NCI-H2196 (cell line): ENCODE results near the gene CC2D2B.
"Not testable (repeated sequence)": the region's sequence is repeated elsewhere in the genome, so short reads cannot be mapped to it uniquely, and the experiment has no call there.

Experiments
- DNase-seq: peaks from one replicate; lab custom pipeline; 2025; ENCODE audit not compliant: unreplicated experiment; lab: John Stamatoyannopoulos, UW

The CC2D2B gene

DNA sequence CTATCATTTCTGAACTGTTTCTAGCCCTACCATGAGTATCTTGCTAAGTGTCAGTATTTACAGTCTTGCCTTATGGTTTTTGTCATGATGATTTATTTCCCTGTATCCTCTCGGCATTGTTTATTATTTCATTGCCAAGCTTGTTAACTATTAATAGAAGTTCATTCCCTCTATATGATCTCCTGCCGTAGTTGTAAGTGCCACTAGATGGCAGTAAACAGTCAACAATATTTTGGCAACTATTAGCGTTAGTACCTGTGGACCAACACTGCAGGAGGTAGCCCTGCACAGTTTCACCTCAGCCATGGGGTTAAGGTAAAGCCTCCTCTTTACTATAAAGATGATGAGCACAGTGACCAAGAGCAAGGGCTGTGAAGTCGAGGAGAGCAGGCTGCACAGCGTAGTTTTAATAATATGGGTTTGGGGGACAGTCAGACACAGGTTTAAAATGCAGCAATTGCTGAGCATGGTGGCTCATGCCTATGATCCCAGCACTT lies 109.5 kb downstream of the CC2D2B start:
- DNase-seq, result peak; percentile 51

DNA sequence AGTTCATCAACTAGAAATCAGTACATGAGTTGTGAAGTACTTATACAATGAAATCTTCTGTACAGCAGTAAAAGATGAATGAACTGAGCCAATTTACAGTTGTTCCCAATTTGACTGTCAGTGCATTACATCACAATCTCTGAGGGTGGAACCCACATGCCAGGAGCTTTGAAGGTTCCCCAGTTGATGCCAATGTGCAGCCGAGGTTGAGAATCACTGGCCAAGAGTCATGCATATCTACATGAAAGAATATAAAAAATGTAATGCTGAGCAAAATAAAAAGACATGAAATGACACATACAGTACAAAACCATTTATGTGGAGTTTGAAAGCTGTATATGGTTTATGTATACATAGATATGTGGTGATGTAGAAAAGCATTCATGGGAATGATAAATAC lies 113.6 kb downstream of the CC2D2B start:
- DNase-seq, result no peak

DNA sequence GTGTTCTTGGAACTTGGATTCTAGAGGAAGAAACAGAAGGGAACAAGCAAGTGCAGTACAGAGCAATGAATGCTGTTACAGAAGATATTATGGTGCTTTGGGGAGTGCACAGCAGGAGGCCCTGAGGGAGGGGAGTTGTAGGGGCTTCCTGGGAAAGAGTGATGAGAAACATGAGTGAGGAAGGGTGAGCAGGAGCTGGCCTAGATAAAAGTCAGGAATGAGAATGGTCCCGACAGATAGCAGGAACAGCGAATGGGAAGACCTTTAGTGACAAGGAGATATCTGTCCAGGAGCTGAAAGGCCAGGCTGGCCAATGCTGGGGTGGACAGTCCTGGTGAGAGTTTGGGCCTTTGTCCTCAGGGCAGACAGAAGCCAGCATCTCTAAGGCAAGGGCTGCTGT lies 115.0 kb downstream of the CC2D2B start:
- DNase-seq, result no peak

DNA sequence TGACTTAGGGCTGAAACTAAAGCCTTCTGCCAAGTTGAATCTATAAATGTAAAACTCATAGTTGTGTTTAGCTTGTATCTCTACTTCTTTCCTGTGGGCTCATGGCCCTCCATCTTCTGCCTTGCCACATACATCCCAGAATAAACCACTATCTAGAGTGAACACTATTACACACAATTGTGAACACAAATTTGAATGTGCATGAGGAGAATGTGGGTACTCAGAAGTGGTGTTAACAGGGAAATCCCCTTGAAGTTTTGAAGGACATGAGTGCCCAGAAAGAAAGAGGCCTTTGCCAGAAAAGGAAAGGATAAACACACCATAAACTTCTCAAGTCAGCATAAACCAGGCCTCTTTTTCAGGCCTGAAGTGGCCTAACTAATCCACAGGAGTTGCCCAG lies 115.4 kb downstream of the CC2D2B start:
- no peak for DNase-seq

DNA sequence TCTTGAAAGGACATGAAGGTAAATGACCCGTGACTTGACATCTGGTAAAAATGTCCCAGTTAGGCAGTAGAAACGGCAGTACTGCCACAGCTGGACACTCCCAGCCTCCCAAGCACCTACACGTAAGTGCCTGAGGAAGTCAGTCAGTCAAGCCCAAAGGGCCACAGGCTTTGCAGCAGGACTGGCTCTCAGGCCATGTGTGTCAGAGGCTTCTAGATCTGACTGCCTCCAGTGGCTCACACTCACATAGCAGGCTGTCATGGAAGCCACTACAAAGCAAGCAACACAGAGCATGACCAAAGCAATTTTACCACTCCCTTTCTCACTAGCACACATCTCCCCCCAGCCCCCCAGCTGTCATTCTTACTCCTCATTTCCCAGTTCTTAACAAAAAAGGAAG lies 117.8 kb downstream of the CC2D2B start:
- no peak for DNase-seq

DNA sequence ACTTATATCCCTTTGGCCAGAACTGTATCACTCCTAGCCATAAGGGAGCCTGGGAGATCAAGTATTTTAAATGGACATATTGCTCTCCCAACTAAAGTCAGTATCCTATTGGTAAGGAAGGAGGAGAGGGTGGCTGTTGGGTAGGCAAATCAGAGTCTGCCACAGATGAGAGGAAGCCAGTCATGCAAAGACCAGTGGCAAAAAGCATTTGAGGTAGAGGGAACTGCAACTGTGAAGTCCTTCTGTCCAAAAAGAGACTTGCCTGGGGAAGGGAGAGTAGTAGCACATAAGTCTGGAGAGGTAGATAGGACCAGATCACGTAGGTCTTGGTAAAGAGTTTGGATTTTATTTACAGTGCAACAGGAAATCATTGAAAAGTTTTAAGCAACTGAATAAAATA lies 126.8 kb downstream of the CC2D2B start:
- no peak for DNase-seq

DNA sequence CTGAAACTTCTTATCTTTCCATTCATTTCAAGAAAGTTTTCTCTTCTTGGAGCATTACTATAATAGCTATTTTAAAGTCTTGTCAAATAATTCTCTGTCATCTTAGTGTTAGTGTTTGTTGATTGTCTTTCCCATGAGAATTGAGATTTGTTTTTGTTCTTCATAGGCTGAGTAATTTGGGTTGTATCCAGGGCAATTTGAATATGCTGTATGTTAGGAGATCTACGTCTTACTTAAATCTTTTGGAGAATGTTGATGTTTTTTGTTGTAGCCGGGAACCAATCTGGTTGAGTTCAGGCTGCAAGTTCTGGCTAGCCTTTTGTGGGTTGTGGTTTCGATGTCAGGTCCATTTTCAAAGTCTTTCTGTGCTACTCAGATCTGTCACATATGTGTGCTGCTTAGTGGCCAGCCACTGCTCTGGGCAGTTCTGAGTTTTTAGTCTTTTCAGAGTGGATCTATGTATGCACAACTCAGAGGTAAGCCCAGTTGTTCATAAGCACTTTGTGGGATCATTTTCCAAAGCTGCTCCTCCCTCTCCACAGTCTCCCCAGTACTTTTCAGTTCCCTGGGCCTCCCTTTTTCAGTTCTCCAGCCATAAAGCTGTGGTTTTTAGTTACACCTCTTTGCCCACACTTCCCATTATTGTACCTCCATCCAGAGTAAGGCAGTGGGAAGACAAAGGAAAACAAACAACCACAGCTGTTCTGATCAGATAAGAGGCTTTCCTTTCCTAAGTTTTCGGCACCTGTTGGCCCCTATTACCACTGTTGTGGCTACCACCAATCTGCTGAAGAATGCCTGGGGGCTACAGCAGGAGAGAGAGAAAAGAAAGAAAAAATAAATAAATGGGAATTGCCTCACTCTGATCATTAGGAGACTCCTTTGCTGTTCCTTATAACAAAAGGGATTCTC lies 131.0 kb downstream of the CC2D2B start:
- no peak for DNase-seq

DNA sequence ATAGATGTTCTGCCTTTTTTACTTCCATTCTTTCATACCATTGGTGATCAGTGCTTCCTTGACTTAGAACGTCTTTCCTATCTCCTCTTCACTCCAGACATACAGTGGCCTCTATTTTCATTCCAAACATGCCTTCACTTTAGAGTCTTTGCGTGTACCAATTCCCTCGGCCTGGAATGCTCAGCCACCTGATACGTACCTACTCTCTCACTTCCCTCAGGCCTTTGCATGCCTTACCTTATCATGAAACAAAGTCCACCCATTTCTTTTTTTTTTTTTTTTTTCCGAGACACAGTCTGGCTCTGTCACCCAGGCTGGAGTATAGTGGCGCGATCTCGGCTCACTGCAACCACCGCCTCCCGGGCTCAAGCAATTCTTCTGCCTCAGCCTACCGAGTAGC lies 133.4 kb downstream of the CC2D2B start:
- DNase-seq, result no peak

DNA sequence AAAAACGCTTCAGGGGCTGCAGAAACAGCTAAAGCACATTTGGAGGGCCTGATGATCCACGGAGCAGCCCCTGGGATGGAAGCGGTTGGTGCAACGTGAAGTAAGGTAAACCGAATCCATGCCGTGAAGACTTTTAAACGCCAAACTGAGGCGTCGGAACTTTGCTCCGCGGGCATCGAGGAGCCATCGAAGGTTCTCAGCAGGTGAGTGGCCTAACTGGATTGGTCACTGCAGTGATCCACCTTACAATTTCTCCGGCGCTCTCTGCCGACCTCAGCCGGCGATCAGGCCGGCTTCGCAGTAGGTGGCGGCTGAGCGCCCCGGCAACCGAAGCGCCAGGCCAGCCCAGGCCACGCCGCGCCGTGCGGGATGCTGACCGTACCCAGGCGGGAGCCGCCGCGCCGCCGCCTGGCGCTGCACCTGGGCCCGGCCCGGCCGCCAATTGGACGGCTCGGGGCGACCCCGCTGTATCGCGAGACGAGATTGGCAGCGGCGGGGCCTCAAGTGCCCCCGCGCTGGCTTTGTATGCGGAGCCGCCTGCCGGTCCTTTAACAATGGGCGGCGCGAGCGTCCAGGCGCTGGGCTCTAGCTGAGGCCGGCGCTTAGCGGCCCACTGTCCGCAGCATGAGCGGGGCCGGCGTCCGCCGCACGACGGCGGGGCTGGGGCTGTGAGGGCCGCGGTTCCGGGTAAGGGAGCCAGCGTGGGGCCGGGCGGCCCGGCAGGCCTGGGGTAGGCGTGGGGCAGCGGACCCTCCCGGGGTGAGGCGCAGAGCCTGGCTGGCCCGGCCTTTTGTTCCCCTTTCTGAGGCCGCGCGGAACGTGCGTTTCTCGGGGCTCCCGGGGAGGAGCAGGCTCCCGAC lies 135.5 kb downstream of the CC2D2B start, which contains the start of gene CCNJ:
Gene CCNJ (plus strand): TSS at position 551 of the 860 bp plus-strand sequence. CDS start 811 bp downstream, outside the sequence.
- peak; percentile 72 for DNase-seq

DNA sequence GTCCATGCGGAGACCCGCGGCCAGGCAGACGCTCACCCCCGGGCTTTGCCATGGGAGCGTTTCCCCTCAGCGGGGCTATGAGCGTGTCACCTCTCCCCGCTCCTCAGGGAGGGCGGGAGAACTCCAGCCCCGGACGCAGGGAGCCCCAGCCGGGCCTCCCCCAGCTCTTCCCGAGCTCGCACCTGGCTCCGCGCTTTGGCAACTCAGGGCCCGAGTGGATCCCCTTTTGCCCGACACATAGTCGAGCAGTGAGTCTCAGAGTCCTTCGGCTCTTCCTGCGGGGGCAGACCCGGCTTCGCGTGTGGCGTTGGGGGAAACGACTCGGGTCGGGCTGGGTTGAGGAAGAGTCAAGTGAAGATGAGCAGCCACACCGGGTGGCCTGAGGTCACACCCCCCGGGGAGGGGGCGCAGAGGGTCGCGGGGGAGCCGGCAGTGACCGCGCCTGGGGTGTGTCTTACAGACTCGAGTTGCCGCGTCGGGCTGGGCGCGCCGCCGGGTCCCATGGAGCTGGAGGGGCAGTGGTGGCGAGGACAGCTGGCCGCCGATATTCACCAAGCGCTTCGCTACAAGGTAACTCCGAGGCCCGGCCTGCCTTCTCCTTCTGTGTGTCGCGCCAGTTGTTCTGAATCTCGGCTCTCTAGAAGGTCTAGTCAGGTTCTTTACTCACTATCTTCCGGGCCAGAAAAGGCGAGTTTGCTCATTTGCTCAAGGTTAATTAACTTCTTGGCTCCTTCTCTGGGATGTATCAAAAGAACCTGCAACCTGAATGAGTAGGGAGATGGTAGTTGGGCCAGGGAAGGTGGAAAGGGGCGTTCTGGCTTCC lies 136.3 kb downstream of the CC2D2B start:
- DNase-seq, result peak; percentile 3

DNA sequence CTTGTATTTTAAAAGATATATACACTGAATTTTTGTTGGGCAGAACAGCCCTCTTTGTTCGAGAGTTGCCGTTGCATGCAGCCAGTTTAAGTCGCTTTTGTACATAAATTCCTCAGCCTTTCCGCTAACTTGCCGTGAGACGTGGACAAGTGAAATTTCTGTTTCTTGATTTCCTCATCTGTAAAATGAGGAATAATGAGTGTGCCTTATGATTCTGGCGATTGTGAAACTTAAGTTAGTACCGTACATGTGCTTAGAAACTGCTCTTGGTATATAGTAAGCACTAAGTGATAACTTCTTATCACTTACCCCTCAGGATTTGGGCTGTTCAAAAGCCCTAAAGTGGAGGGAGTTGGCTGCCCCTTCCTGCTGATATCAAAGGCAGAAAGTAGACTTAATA lies 137.0 kb downstream of the CC2D2B start:
- no peak for DNase-seq

DNA sequence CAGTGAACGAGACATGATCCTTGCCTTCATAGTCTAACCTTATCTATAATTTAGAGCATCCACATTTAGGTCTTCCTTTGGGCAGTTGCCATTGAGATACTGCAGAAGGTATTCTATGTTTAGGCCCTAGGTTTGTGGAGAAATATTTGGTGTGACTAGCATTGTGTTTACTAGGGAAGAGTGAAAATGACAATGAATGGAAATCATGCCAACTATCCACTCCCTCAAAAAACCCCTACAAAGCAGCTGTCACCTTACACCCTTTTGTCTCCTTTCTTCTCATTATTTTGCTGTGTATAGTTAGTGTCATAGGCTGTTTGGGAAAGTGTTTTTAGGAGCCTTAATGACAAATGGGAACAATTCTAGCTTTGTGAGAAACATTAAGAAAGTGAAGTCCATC lies 138.8 kb downstream of the CC2D2B start:
- no peak for DNase-seq

DNA sequence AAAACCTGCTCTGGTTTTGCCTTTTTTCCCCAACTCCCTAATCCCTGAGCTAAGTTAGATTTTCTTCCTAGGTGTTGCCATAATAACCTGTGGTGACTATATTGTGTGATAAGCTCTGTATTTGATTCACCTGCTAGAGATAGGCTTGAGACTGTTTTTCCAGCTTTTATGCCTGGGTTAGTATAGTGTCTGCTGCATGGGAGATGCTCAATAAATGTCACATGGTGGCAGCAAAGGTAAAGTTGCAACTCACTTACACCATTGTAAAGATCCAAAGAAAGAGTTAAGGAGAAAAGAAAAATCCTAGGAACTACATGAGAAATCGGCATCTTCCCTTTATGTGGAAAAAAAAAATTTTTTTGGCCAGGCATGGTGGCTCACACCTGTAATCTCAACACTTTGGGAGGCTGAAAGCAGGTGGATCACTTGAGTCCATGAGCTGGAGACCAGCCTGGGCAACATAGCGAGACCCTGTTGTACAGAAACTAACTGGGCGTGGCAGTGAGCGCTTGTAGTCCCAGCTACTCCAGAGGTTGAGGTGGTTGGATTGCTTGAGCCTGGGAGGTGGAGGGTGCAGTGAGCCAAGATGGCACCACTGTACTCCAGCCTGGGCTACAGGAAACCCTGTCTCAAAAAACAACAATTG lies 139.4 kb downstream of the CC2D2B start:
- DNase-seq, result no peak

DNA sequence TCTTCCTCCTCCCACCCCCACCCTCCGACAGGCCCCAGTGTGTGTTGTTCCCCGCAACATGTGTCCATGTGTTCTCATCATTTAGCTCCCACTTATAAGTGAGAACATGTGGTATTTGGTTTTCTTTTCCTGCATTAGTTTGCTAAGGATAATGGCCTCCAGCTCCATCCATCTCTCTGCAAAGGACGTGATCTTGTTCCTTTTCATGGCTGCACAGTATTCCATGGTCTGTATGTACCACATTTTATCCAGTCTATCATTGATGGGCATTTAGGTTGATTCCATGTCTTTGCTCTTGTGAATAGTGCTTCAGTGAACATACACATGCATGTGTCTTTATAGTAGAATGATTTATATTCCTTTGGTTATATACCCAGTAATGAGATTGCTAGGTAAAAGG lies 140.2 kb downstream of the CC2D2B start:
- DNase-seq, result not testable (repeated sequence)

DNA sequence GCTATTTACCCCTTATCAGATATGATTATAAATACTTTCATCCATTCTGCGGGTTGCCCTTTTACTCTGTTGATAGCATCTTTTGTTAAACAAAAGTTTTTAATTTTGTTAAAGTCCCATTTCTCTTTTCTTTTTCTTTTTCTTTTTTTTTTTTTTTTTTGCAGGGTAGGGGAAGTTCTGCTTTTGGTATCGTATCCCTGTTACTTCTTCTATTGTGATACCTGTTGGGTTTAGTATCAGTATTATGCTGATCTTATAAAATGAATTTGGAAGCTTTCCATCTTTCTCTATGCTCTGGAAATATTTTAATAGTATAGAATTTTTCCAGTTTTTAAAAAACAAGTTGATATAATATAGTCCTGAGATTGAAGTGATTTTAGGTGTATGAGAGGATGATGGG lies 141.6 kb downstream of the CC2D2B start:
- DNase-seq, result no peak

DNA sequence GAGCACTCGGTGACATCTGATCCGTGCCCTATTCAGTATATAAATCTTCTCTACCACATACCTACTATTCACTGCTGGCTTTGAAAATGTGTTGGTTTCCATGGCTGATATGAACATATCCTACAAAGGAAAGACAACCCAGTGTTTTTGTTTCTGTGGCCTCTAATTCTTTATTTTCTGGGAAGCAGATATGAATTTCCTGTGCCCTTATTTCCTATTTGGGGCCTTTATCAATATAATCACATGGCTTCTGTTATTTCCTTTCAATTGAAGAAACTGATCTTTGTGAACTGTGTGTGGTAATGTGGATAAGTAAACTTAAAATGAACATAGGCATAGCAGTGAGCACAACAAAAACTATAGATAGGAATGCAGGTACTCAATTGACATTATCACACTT lies 146.2 kb downstream of the CC2D2B start:
- DNase-seq, result no peak

DNA sequence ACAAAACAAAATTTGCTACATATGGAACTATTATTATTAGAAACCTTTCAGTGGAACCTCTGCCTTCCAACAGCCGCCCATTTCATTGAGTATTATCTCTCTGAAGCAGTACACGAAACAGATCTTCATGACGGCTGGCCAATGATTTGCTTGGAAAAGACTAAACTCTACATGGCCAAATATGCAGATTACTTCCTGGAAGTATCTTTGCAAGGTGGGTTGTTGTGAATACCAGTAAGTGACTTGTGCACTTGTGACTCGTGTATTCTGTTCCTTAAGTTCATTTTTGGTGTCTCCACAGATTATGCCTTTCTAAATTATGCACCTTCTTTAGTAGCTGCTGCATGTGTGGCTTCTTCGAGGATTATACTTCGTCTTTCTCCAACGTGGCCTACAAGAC lies 149.0 kb downstream of the CC2D2B start:
- DNase-seq, result no peak

DNA sequence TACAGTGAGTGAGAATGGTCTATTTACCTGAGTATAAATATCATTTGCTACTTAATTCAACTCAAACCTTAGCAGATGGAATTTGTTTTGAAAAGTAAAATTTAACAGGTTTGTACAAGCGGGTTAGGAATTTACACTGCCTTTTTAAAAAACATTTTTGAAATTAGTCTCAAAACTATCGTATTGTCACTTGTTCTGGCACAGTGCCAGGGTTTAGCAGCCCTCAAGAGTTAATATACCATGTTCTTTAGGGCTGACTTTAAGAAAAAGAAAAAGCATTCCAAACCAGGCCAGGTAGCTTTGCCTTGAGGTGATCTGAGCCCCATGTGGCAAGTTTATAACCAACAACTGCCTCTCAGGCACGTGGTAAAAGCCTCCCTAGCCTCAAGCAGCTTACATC lies 153.5 kb downstream of the CC2D2B start:
- no peak for DNase-seq

DNA sequence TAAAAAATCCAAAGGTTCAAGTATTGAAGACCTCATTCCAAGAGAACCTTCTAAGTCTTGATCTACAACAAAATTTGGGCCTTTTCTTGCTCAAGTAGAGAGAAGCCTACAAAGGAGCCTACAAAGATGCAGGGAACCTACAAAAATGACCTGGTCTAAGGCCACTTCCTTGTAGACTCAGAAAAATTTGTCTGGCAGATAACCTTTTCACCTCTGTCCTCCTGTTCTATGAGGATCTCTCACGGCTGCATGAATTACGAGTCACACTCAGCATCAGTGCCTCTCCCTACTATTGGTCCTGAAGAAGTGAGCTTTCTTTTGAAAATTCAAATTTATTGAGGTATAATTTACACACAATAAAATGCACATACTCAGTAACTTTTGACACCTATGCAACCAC lies 164.9 kb downstream of the CC2D2B start:
- DNase-seq, result no peak

DNA sequence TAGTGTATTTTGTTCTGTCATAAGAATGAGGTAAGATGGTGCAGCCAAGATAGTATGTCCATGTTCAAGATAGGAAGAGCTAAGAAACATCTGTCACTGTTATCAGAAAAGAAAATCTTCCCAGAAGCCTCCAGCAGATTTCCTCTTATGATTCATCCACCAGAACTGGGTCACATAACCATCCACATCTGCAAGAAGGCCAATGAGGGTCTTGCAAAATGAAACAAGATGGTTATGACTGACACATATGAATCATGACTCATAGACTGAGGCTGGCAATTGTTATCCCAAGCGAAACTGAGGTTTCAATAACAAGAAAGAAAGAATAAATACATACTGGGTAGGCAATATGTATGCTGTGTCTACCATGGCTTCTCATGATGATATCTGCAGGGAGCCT lies 165.9 kb downstream of the CC2D2B start:
- no peak for DNase-seq
